NB4 (cell line): ENCODE results near the gene SULF2.

ENCODE experiments used
- DNase-seq: peaks from one replicate; pipeline ENCODE4 v3.0.0; 2010; ENCODE audit warnings: low read depth
- H3K4me3 ChIP-seq: one replicate; pipeline ENCODE4 v1.5.1; 2011; ENCODE audit warnings: mild to moderate bottlenecking, low read depth, low read length, moderate library complexity
- CTCF ChIP-seq: IDR thresholded peaks from one replicate; pipeline ENCODE4 v1.5.1; 2012; ENCODE audit warnings: low read depth, low read length
- MAX ChIP-seq: IDR thresholded peaks from 2 replicates; pipeline ENCODE4 v1.6.1; 2011; ENCODE audit warnings: low read depth, low read length
- MYC ChIP-seq: IDR thresholded peaks from 2 replicates; pipeline ENCODE4 v1.6.1; 2011; ENCODE audit warnings: low read depth, low read length
- POLR2A ChIP-seq: IDR thresholded peaks from 2 replicates; pipeline ENCODE4 v1.6.1; 2011; ENCODE audit warnings: mild to moderate bottlenecking; ENCODE audit not compliant: insufficient read length; ENCODE audit errors: extremely low read depth

The SULF2 gene

GRCh38 chr20:47743671-47744070, 41.6 kb downstream of the SULF2 start:
- DNase-seq, result no peak
- no peak overlapping the region for H3K4me3 ChIP-seq
- TF ChIP-seq CTCF, result no peak
- no peak for TF ChIP-seq POLR2A
- no peak for TF ChIP-seq MAX
- no peak for TF ChIP-seq MYC

- no peak for TF ChIP-seq POLR2A
- TF ChIP-seq MYC, result no peak
- TF ChIP-seq CTCF, result no peak
- no peak for TF ChIP-seq MAX
- H3K4me3 ChIP-seq, result no peak overlapping the region
- DNase-seq, result no peak
Observed at GRCh38 chr20:47741669-47742608, 43.3 kb downstream of the SULF2 start.

GRCh38 chr20:47740862-47741184, 44.5 kb downstream of the SULF2 start:
- H3K4me3 ChIP-seq, result no peak overlapping the region
- TF ChIP-seq MAX, result no peak
- no peak for TF ChIP-seq CTCF
- TF ChIP-seq POLR2A, result no peak
- no peak for TF ChIP-seq MYC
- peak; percentile 72 for DNase-seq

GRCh38 chr20:47740121-47740861, 45.0 kb downstream of the SULF2 start:
- no peak for TF ChIP-seq CTCF
- no peak for DNase-seq
- H3K4me3 ChIP-seq, result no peak overlapping the region

- no peak for DNase-seq
- TF ChIP-seq MYC, result no peak
- no peak for TF ChIP-seq POLR2A
- TF ChIP-seq CTCF, result no peak
- TF ChIP-seq MAX, result no peak
- H3K4me3 ChIP-seq, result no peak overlapping the region
Observed at GRCh38 chr20:47737923-47738322, 47.4 kb downstream of the SULF2 start.
